HT-29 (cell line): ENCODE data around the gene CALU. TPM values are rescaled to one million over a fixed set of nuclear protein-coding genes. Genes with fewer than 3 reads are reported as not detected.

Experiments used
- DNase-seq: peaks from one replicate; pipeline ENCODE4 v3.0.0-alpha.2; 2015; ENCODE audit warnings: low spot score
- total RNA-seq: library from RNA; depleted of rRNA; stranded (reverse); fragments of >200 nt; shearing (Covaris generic); gene quantifications from 2 replicates; pipeline ENCODE4 v1.2.3, GENCODE V29; 2014

Gene CALU
- total RNA-seq, 1 experiment from 2014 or later = 68.8 TPM

DNA sequence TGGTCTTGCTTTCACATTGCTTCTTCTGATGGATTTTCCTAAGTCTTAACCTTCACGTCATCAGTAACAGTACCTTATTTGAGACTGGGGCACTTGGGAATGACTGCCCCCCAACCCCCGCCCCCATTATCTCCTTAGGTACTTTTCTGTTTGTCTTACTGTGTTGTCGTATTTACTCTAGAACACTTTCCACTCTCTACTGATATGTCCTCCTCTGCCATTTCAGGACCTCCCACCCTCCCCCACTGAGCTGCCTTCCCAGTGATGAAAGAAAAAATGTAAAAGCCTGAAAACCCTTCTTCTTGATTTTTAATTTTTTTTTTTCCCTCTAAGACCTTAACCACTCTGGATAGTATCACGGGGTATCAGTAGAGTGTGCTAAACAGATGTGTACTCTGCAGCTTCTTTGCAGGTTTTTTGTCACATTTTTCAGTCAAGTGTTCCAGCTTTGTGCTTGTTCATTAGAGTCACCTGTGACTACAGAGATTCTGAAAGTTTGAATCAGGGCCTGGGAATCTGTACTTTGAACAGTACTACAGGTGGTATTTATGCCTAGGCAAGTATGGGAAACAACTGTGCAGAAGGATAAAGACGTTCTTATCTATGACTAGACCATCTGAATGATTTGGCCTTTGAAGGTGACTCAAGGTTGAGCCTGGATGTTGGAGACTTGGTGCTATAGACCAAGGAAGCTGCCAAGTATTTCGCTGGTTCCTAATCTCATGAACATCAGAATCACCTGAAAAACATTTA lies 8.3 kb downstream of the CALU start:
- no peak for DNase-seq

DNA sequence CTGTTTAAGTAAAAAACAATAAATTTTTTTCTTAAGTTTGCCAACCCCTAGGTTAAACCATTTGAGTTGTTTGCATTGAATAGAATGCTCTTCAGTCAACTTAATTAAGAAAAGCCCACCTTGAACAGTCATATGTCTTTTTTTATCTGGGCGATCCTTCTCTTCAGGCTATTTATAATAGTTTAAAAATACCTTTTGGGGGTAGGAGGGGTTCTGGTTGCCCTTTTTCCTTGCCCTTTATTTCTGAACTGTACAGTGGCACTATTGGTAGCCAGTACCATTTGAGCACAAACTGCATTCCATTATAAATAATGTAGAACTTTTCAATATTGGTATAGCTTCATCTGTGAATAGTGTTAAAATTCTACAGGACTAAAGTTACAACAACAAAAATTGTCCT lies 13.1 kb downstream of the CALU start:
- DNase-seq = no peak

DNA sequence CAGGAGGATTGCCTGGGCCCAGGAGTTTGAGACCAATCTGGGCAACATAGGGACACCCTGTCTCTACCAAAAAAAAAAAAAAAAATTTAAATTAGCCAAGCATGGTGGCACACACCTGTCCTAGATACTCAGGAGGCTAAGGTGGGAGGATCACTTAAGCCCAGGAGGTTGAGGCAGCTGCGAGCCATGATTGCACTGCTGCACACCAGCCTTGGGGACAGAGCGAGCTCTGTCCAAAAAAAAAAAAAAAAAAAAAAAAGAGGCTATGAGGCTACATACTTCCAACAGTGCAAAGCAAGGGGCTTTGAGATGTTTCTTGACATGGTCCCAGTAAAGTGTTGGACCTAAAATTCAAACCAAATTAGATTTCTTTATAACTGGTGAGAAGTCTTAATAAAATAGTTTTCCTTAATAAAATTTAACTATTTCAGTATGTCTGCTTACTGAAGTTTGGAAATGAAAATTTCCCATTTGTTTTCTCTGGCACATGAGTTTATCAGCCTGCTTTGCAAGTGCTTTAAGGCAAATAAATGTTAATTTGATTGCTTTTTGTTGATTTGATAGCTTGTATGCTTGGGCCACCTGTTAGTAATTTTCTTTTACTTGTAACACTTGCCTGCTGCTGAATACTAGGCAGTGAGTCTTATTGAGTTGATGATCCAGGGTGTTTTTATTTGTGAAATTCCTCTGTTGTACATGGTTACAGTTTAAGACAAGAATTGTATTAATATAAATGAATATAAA lies 16.1 kb downstream of the CALU start:
- no peak for DNase-seq

DNA sequence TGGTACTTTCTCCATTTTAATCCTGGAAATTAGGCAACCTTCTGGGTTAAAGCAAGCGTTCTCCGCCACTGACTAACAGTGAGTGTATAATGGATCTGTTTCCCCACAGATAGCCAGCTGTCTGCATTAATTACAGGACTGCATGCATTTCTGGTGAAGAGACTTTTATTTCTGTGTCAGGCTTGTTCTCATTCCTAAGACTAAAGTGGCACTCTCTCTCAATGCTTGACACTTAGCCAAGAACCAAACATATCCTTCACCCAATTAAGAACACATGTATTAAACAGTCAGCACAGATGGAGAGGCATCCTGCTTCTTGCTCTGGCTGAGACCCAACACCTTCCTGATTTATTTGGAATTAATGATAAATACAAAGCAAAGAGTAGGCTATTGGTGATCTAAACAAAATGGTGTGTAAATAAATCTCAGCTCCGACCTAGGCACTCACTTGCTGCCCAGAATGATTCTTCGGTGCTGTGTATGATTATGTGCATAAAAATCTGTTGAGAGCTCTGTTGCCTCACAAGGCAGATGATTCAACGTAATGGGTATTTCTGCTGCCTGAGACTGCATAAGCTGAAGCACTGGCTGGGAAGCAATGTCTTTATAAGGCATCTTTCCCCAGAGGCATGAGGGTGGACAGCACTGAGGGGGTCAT lies 16.8 kb downstream of the CALU start:
- DNase-seq = no peak

DNA sequence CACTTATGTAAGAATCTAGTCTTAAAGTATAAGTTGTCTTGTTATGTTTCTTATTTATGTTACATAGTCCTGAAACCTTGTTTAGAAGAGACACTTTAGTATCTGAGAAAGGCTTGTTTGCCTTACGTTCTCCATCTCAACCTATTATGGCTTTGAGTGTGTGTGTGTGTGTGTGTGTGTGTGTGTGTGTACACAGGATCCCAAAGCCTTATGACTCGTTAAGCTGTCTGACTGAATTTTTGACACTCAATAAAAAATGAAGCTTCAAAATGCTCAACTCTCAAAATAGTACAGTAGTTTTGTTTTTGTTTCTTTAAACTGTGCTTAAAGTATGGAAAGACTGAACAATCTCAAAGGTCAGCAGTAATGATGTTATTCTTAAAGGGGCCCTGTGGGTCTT lies 18.0 kb downstream of the CALU start:
- no peak for DNase-seq

DNA sequence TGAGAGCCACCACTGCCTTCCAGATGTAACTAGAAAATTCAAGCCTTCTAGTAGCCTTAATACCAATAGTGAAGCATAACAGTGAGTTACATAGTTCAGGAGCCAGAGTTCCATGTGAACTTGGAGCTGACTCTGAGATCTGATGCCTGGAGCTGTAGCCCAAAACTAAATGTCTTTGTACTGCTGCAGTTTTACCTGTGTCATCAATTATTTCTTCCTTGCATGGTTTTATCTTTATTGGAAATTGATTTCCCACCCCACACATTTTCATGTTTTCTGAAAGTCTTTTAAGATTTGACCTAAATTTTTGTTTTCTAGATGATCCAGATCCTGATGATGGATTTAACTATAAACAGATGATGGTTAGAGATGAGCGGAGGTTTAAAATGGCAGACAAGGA lies 19.4 kb downstream of the CALU start:
- DNase-seq = no peak

DNA sequence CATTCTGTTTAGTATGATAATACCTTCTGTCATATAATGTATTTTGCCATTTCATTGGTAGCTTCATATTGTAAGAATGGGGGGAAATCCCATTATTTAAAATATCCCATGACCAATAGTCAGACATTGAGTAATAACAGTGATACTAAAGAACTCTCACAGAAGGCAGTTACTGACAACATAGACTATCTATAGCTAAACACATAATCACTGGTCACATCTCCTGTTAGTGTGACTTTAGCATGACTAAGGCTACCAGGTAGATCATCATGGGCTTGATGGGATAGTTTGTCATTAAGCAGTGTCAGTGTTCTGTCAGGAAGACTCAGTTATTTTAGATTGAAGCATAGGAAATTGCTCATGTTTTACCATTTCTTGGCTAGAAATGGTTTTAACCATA lies 20.1 kb downstream of the CALU start:
- no peak for DNase-seq

DNA sequence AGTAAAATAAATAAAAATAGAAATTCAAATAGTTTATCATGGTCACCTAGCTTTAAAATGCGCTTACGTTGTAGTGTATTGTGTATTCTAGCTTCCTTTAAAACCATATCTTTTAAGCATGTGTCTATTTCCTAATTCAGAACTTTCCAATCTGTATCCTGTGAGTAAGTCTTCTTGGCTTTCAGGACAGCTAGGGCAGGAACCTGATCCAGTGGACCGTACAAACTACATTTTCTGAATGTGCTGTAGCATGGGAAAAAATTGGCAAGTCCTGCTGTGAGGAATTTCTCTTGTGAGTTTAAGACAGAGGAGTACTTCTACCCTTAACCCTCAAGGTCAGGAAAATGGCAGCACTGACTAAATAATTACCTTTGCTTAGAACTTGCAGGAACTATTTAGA lies 24.4 kb downstream of the CALU start:
- no peak for DNase-seq

DNA sequence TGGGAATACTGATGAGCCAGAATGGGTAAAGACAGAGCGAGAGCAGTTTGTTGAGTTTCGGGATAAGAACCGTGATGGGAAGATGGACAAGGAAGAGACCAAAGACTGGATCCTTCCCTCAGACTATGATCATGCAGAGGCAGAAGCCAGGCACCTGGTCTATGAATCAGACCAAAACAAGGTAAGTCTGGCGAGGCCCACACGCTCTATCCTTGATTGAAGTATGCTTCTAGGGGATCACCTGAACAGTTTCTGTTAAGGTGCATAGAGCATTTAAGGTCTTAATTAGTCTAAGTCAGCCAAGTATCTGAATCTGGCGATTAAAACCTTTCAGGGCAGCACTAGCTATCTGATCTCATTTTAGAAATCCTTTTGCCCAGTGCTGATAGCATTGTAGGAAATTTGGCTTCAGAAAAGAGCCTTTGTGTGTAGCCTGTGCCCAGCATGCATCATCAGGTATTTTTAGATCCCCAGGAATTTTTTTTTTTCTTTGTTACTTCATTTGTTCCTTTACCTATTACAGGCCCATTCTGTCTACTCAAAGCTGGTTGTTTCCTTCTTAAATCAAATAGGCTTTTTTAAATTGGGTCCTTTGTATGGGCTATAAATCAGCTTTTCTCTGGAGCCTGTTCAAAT lies 28.4 kb downstream of the CALU start:
- no peak for DNase-seq

DNA sequence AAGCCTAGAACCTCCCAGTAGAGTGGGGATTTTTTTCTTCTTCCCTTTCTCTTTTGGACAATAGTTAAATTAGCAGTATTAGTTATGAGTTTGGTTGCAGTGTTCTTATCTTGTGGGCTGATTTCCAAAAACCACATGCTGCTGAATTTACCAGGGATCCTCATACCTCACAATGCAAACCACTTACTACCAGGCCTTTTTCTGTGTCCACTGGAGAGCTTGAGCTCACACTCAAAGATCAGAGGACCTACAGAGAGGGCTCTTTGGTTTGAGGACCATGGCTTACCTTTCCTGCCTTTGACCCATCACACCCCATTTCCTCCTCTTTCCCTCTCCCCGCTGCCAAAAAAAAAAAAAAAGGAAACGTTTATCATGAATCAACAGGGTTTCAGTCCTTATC lies 31.1 kb downstream of the CALU start:
- DNase-seq = no peak

DNA sequence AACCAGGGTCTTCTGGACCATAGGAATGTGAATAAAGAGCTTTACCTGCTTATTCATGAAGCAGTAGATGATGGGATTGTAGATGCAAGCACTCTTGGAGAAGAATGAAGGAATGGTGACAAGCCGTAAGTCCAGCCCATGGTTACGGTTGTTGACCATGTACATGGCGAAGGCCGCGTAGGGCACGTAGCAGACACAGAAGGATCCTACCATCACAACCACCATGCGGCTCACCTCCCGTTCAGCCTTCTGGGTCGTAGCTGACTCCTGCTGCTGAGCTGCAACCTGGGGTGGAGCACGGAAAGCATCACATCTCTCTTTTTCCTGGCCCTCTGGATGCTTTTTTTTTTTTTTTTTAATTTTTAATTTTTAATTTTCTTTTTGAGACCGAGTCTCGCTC lies 34.4 kb downstream of the CALU start:
- DNase-seq = no peak

DNA sequence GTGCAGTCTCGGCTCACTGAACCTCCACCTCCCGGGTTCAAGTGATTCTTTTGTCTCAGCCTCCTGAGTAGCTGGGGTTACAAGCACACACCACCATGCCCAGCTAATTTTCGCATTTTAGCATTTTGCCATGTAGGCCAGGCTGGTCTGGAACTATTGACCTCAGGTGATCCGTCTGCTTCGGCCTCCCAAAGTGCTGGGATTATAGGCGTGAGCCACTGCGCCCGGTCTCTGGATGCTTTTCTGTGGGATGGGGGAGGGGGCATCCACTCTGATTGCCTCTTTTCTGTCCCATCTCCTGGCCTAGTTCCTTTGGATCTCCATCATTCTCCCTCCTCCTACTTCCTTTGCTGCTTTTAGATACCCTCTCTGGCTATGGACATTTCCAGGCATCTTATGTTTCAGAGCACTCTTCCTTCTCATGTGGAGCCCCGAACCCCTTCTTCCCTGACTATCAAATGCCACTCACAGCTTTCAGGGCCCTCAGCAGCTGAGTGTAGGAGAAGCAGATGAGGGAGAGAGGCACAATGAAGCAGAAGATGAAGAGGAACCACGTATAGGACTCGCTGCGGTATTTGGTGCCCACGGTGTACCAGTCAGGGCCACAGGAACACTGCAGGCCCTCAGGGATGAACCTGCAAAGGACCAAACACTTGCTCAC lies 35.0 kb downstream of the CALU start:
- DNase-seq = no peak

DNA sequence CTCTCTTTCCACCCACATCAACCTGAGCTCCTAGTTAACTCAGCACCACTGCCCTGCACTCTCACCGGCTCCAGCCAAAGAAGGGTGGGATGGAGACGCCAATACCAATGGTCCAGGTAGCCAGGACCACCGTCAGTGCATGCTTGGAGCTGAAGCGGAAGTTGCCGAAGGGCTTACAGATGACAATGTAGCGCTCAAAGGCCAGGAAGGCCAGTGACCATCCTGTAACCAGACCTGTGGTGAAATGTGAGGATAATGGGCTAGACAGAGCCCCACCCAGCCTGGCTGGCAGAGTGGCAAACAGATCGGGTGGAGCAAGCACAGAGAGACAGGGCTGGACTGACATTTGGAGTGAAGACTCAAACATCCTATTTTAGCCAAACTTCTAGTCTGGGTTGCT lies 35.8 kb downstream of the CALU start:
- no peak for DNase-seq

DNA sequence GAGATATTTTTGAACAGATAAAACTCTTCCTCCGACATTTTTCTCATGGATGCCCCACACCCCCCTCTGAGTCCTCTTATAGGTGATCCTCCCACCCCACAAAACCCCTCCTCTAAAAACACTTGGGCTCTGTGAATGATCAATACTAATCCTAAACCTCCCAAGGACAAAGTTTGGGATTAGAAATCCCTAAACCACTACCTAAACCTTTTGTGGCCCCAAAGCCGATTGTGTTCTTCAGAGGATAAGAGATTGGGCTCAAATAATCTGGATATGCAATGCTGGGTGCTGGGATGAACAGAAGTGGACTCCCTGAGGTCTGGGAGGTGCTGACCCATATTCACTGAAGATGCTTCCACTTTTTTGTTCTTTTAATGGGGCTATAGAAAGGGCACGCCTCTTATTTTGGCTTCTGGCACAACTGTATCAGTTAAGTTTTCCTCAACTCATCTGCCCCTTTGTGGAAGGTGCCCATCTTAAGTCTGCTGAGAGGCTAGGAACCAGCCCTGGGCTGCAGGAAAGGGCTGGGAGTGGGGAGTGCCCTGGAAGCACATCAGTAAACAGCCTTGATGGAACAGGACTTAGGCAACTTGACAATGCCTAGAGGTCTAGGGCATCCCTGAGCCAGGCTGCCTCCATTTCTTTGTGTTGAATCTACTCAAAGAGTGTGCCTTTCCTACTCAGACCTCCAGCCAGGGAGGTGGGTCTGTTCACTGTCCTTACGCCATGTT lies 36.8 kb downstream of the CALU start, which contains the start of gene OPN1SW:
Gene OPN1SW, minus strand, starts transcription at position 51 of the 731 bp plus-strand sequence. Its CDS starts 13 bp downstream, at position 38.
- no peak for DNase-seq

DNA sequence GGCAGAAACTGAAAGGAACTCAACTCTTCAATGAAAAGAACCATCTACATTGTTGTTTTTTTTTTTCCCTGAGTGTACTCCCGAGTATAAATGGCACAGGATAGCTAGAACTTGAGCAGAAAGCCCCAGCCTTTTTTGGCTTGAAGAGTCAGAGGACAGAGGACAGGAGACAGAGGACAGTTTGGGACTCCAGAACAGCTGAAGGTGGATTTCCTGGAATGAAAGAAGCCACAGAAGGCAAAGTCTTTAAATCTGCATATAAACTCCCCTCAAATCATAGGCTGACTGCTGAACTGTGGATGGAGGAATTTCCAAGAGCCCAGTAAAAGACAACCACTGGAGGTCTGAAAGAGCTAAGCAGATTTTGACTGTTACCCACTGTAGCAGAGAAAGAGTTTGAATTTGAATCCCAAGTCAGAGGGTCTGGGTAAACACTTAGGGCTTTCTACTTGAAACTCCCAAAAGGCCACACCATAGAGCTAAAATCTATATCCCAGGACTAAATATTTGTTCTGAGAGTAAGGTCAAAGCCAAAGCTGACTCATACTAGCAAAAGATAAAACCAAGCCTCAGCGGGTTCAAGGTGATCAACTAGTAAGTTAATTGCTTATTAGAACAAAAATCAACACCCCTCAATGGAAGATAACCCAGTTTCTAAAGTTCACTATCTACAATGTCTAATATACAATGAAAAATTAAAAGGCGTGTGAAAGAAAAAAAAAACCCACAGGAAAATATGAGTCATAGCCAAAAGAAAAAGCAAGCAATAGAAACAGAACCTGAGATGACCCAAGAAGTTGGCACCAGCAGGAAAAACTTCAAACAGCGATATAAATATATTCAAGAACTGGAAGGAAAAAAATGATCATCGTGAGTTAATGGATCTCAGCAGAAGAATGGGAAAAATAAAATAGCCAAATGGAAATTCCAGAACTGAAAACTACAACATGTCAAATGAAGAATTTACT lies 38.3 kb downstream of the CALU start:
- DNase-seq = no peak

DNA sequence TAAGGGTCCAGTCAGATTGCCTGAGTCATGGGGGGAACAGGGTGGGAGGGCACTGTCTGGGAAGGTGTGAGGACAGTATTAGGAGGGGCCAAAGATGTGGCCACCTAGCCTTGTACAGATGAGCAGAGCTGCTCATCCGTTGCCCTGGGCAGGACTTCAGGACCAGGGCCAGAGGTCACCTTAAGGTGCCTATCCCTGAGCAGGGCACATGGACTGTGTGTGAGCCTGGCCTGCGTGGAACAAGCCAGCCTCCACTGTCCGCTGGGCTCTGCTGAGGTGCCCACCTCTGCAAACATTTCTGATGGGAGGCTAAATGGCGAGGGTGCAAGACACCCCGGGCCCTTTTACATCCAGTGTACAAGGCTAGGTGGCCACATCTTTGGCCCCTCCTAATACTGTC lies 39.8 kb downstream of the CALU start:
- no peak for DNase-seq

DNA sequence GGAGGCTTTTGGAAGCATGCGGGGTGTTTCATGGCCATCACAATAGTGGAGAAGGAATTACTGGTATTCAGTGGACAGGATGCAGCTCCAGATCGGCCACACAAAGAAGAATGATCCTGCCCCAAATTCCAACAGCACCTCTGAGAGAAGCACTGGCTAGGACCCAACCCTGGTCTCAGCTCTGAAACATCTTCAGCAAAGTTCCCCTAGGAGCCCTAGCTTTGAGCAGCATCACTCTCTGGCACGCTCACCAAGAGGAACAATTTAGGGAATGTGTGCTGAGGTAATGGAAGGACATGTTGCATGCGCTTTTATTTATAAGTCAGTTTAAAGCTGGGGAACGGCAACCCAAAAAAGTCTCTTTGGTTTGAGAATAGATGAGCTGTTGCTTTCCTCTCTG lies 42.0 kb downstream of the CALU start:
- no peak for DNase-seq

DNA sequence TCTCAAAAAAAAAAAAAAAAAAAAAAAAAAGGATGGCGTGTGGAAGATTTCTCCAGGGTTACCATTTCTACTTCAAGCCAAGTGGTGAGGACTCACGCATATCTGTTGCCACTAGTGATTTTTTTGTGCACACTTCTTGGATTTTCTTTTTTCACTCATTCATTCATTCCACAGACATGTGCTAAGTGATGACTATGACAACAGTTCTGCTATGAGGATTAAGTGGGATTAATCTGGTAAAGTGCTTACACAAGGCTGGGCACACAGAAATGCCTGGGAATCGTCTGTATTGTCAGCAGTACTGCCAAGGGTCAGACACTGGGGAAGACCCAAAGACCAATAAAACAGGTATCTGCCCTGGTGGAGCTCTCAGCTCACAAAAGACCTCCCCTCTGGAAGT lies 42.7 kb downstream of the CALU start:
- no peak for DNase-seq

DNA sequence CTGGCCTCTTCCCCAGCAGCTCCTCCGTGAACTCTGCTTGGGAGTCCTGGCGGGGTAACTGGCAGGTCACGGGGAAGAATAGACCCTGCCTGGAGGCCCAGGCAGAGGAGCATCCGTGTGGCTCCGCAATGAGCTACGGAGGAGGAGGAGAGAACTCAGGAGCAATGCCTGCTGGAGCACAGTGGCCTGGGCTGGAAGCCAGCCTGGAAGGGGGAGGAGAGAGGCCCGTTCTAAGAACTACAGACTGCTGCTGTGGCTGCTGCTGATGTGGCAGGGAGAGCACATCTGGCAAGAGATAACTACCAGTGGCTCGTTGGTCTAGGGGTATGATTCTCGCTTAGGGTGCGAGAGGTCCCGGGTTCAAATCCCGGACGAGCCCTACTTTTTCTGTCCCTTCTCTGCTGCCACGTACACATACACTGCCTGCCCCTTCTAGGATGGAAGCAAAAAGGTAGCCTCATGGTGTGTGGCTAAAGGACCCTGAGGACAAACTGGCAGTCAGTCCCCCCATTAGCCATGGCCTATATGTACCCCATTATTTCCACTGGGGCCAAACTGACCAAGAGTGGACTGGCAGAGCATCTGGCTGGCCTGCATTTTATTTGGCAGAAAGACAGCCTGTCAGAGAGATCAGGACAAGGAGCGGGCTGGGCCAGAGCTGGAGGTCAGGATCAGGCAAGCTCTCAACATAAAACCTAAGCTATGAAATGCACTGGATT lies 44.1 kb downstream of the CALU start:
- peak; percentile 69 for DNase-seq
